Gastrocnemius medialis (tissue), 4 donors: ENCODE results near the gene WDR77. TPM values are rescaled to one million over a fixed set of nuclear protein-coding genes. Genes with fewer than 3 reads are reported as not detected.

Experiments used
- ATAC-seq, 2 donors: fragments of 150-250 bp; one replicate each; pipeline ENCODE4 v1.9.1; 2016
- DNase-seq, 2 donors: peaks; one replicate each; pipeline ENCODE4 v3.0.0-alpha.2; 2019
- H3K27ac ChIP-seq, 4 donors: fragments of 200-600 bp; sonication (generic); 1 replicate in 1 of 4; 2 replicates in 3 of 4; pipeline ENCODE4 v1.5.1; 2016 to 2018; ENCODE audit warnings: mild to moderate bottlenecking in 2 of 4, moderate library complexity in 1 of 4
- H3K27me3 ChIP-seq, 3 donors: fragments of 200-600 bp; sonication (generic) in 2 of 3; 1 replicate in 1 of 3; 2 replicates in 2 of 3; pipeline versions ENCODE4 v1.5.1 to v1.6.0; 2016 to 2019; ENCODE audit warnings: mild to moderate bottlenecking in 1 of 3, moderate library complexity in 1 of 3
- H3K36me3 ChIP-seq, 2 donors: fragments of 200-600 bp; sonication (generic) in 1 of 2; one replicate each; pipeline ENCODE4 v1.5.1; 2017 to 2018
- H3K4me1 ChIP-seq, 2 donors: fragments of 200-600 bp; sonication (generic) in 1 of 2; one replicate each; pipeline ENCODE4 v1.5.1; 2016 to 2017; ENCODE audit warnings: mild to moderate bottlenecking in 2 of 2
- H3K4me3 ChIP-seq, 4 donors: fragments of 200-600 bp; sonication (generic) in 3 of 4; 1 replicate in 1 of 4; 2 replicates in 3 of 4; pipeline ENCODE4 v1.5.1; 2016 to 2019; ENCODE audit warnings: mild to moderate bottlenecking in 2 of 4
- H3K9me3 ChIP-seq, 3 donors: fragments of 200-600 bp; sonication (generic) in 2 of 3; 1 replicate in 1 of 3; 2 replicates in 2 of 3; pipeline ENCODE4 v1.5.1; 2016 to 2019
- CTCF ChIP-seq, 5 experiments: fragments of 450-650 bp in 3 of 5; fragments of 200-600 bp in 2 of 5; sonication (generic) in 2 of 5; IDR thresholded peaks in 4 of 5; conservative IDR thresholded peaks in 1 of 5; 1 replicate in 4 of 5; 2 replicates in 1 of 5; pipeline ENCODE4 v1.5.1; 2016 to 2019; ENCODE audit warnings: antibody characterized with exemption in 5 of 5, mild to moderate bottlenecking in 3 of 5, moderate library complexity in 3 of 5
- POLR2A ChIP-seq, 2 donors: fragments of 450-650 bp; IDR thresholded peaks; one replicate each; pipeline ENCODE4 v1.6.1; 2017; ENCODE audit warnings: antibody characterized with exemption in 2 of 2, mild to moderate bottlenecking in 2 of 2, moderate library complexity in 2 of 2
- in situ Hi-C, 4 donors: fragments of 200-750 bp; cut with MboI; loops; one replicate each; pipeline versions ENCODE4 v1.15.0 to v1.8.0; 2017; ENCODE audit warnings: low sequenced_read_pairs in 4 of 4
- intact Hi-C: fragments of 100-400 bp; cut with DNase I; formaldehyde crosslinking; loops from one replicate; pipeline ENCODE4 v1.15.1; 2023; ENCODE audit warnings: low total_unique reads
- total RNA-seq, 4 donors: library from RNA; depleted of rRNA; stranded (reverse); fragments of >200 nt; gene quantifications; one replicate each; pipeline versions ENCODE4 v1.1.0 to v1.2.3, GENCODE V29; 2016

The WDR77 gene
- total RNA-seq, 4 donors from 2014 or later, result 53.3 to 59.2 (median 56.7) TPM

- DNase-seq (no peak), ATAC-seq (no peak)
- intact Hi-C loops (no loop called here), in situ Hi-C loops (no loop called here)
- TF ChIP-seq POLR2A (IDR thresholded peaks at IDR 0.05) (no peak), CTCF (IDR thresholded peaks at IDR 0.05 in 4 of 5, conservative IDR thresholded peaks at IDR 0.05 in 1 of 5) (no peak)
- Histone ChIP-seq H3K27me3 (no peaks in the 10 kb centered on the region), H3K27ac (peak overlapping the region in 1 of 4 donors; percentile 6), H3K36me3 (peaks cover 0 to 43% of the 10 kb centered on the region in 2 donors), H3K4me3 (no peak overlapping the region), H3K4me1 (peaks cover 0 to 4% of the 10 kb centered on the region in 2 donors), H3K9me3 (no peaks in the 10 kb centered on the region)
Observed at GRCh38 chr1:111475701-111476100, 26.6 kb upstream of the WDR77 start.

GRCh38 chr1:111474521-111474920 is 25.5 kb upstream of the WDR77 start:
- no peak for DNase-seq
- H3K4me3 ChIP-seq, result peak overlapping the region in 2 of 4 donors; percentile 15 to 30
- H3K27ac ChIP-seq, result peak overlapping the region; percentile 3 to 60 (median 46)
- no peak for ATAC-seq
- in situ Hi-C loops (no loop called here), intact Hi-C loops (no loop called here)
- no peaks in the 10 kb centered on the region for H3K27me3 ChIP-seq
- H3K4me1 ChIP-seq, result peaks cover 0 to 4% of the 10 kb centered on the region in 2 donors
- peaks cover 0 to 54% of the 10 kb centered on the region in 2 donors for H3K36me3 ChIP-seq
- no peak for TF ChIP-seq CTCF (IDR thresholded peaks at IDR 0.05 in 4 of 5, conservative IDR thresholded peaks at IDR 0.05 in 1 of 5)
- H3K9me3 ChIP-seq, result no peaks in the 10 kb centered on the region

- peaks cover 0 to 59% of the 10 kb centered on the region in 2 donors for H3K36me3 ChIP-seq
- H3K9me3 ChIP-seq, result no peaks in the 10 kb centered on the region
- no peaks in the 10 kb centered on the region for H3K27me3 ChIP-seq
- TF ChIP-seq CTCF (IDR thresholded peaks at IDR 0.05 in 4 of 5, conservative IDR thresholded peaks at IDR 0.05 in 1 of 5) (no peak), POLR2A (IDR thresholded peaks at IDR 0.05) (no peak)
- no peak for DNase-seq
- ATAC-seq, result no peak
- intact Hi-C loops, result no loop called here
- H3K27ac ChIP-seq, result peak overlapping the region; percentile 3 to 60 (median 46)
- peak overlapping the region in 3 of 4 donors; percentile 7 to 30 (median 15) for H3K4me3 ChIP-seq
- in situ Hi-C loops, result no loop called here
- H3K4me1 ChIP-seq, result peaks cover 0 to 4% of the 10 kb centered on the region in 2 donors
Observed at GRCh38 chr1:111474106-111474505, 25.1 kb upstream of the WDR77 start.

DNA sequence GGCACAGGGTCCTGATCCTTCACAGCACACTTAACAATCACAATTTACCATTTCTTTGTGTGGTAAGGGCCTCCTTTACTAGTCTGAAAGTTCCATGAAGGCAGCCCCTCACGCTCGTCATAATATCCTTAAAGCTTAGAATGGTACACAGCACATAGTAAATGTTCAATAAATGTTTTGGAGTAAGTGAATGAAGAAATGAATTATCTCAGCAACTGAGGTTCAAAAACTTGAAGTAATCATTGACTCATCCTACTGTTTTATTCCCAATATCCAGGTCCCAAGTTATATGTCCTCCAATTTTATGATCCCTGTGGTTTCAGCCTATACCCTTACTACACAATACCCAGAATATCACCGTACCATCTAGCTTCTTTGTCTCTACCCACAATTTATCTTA is 22.5 kb upstream of the WDR77 start:
- Histone ChIP-seq H3K27ac (no peak overlapping the region), H3K36me3 (peaks cover 0 to 71% of the 10 kb centered on the region in 2 donors), H3K4me3 (no peak overlapping the region), H3K9me3 (no peaks in the 10 kb centered on the region), H3K27me3 (no peaks in the 10 kb centered on the region), H3K4me1 (peaks cover 0 to 4% of the 10 kb centered on the region in 2 donors)
- ATAC-seq (no peak), DNase-seq (no peak)
- in situ Hi-C loops (no loop called here), intact Hi-C loops (no loop called here)
- TF ChIP-seq CTCF (IDR thresholded peaks at IDR 0.05 in 4 of 5, conservative IDR thresholded peaks at IDR 0.05 in 1 of 5), result no peak
- no peak for TF ChIP-seq POLR2A (IDR thresholded peaks at IDR 0.05)

DNA sequence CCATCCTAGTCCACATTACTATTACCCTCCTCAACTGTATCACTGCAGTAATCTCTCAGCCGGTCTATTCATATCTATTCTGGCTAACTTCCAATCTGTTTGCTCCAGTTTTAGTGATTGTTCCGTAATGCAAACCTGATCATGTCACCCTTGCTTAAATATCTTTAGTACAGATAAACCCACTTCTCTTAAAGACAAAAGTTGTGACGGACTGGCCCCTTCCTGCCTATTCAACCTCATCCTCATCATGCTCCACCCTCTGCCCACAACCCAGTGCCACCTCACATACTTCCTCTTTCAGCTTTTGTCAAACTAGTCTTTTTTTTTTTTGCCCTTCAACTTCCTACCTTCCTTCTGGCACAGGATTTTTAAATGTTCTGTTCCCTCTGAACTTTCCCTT is 22.0 kb upstream of the WDR77 start:
- Histone ChIP-seq H3K9me3 (no peaks in the 10 kb centered on the region), H3K27ac (no peak overlapping the region), H3K4me1 (peaks cover 0 to 3% of the 10 kb centered on the region in 2 donors), H3K27me3 (no peaks in the 10 kb centered on the region), H3K4me3 (no peak overlapping the region), H3K36me3 (peaks cover 0 to 75% of the 10 kb centered on the region in 2 donors)
- TF ChIP-seq CTCF (IDR thresholded peaks at IDR 0.05 in 4 of 5, conservative IDR thresholded peaks at IDR 0.05 in 1 of 5) (no peak), POLR2A (IDR thresholded peaks at IDR 0.05) (no peak)
- in situ Hi-C loops (no loop called here), intact Hi-C loops (no loop called here)
- ATAC-seq (peak; percentile 26 to 51), DNase-seq (peak; percentile 20 to 49)
